DMS153 treated with DMSO at 0.1 percent for 48 hours (cell line): ENCODE results near the gene CLEC16A.
A peak's percentile ranks its signal among the peaks of the same experiment; 100 is the strongest.

Experiments
- DNase-seq: peaks from one replicate; lab custom pipeline; 2025; ENCODE audit not compliant: unreplicated experiment; lab: John Stamatoyannopoulos, UW

Gene CLEC16A

DNA sequence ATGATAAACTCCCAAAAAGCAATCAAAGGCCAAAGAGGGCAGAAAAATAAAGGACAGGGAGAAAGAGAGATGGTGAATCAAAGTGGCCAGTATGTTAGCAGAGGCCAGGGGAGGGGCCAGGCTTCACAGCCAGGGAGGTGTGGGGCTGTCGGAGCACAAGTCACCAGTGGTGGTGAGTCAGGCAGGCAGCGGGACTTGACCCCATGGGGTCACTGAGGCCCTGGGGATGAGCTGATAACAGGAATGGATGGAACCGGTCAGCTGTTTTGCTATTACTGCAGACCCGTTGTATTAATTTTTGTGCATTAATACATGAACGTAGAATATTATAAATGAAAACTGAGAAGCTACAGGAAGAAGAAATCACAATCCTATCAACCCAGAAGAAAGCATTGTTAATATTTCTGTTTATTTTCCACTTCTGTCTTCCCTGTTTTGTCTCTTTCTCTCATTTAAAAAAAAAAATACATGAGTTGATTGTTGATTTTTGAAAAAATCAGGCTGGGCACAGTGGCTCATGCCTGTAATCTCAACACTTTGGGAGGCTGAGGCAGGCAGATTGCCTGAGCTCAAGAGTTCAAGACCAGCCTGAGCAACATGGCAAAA lies 204.8 kb downstream of the CLEC16A start:
- no peak for DNase-seq

DNA sequence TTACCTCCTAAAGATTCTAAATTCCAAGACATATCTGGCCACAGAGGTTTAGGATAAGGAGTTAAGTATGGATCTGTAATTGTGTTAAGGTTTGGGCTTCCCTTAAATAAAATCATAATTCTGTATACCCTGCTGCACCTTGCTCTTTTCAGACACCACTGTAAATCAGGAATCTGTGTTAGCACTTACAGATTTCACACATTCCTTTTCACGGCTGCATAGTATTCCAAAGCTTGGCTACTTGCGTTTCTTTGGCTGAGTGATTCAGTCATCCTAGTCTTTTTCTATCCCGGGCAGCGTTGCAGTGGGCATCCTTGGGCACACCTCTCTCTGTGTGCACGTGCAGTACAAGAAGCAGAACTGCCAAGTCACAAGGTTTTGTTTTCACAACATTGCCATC lies 205.8 kb downstream of the CLEC16A start:
- DNase-seq: no peak

DNA sequence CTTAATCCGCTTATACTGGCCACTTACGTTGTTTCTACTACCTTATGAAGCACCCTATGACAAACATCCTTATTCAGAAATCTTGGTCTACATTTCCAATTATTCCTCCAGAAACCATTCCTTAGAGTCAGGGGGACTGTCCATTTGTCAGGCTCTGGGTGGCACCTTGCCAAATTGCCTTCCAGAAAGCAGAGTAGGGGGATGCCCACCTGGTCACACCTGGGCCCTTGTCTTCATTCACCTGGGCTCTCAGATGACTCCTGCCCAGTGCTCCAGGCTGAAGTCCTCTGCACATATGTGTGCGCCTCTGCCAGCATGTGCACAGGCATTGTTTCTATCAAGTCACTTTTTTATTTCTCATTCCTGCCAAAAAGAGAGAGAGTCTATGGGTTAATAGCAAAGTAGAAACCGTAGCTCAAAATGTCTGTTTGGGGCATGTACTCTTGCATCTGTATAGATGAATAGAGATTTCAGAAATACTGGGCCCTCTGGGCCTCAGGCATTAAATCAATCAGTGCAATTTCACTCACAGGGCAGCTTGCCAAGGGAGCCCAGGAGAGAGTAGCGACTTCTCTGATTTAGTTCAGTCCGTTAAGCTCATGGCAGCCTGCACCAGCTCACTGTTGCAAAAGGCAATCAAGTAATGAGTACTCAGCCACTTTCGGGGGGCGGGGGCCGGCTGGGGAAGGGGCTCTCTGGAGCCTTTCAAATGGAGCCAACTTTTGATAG lies 207.0 kb downstream of the CLEC16A start:
- DNase-seq: no peak

DNA sequence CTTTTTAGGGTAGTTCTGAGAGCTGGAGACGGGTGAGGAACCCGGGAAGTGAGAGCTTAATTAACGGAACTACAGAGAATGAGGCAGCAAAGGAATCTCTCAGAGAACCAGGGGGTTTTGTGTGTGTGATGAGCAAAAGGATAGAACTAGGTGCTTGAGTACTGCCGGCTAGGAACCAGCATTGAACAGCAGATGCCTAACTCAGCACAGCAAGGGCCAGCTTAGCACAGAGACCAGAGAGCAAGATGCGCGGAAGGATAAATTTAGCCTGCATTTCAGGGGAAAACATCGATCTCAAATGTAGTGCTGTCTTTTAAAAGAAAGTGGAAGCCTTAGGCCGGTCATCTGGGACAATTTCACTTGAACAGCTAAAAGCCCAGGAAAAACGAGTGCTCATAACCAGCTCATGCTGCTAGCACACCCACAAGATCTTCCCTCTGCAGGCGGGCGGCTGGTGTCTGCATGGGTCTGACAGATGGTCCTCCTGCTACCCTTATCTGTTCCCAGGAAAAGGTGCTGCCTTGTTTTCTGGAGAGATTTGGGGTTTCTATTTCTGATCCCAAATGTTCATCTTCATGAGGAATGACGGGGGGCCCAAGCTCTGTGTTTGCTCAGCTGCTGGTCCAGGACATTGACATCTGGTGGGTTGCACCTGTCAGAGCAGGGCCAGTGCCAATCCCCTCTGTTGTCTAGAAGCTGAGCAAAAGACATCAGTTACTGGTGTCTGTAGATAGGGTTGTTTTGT lies 207.7 kb downstream of the CLEC16A start:
- peak; percentile 41 for DNase-seq

DNA sequence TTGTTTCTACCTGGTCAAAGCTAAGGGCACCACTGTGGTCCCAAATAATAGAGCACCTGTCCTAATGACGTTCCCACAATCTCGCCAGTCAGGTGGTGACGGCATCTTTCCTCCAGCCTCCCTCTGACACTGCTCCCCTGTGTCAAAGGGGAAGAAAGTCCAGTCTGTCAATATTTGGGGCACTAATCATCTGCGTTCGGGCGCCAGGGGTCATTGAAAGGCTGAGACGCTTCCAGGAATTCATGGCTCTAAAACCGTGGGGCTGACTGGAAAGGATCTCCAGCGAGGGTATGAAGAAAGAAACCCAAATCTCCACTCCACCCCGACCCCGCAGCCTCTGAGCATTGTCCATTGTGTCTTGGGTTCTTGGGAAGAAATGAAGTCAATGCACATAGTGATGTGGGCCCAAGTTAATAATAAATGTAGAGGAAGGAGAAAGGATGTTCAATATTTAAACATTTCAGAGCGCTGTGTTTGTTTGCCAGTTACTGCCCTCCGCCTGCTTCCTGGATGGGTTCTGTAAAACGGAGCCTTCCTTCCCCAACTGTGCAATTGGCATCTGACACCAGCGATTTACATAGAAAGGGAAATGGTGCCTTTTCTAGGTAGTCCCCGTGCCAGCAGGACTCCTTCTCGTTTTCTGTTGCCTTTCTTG lies 208.4 kb downstream of the CLEC16A start:
- DNase-seq: peak; percentile 24

DNA sequence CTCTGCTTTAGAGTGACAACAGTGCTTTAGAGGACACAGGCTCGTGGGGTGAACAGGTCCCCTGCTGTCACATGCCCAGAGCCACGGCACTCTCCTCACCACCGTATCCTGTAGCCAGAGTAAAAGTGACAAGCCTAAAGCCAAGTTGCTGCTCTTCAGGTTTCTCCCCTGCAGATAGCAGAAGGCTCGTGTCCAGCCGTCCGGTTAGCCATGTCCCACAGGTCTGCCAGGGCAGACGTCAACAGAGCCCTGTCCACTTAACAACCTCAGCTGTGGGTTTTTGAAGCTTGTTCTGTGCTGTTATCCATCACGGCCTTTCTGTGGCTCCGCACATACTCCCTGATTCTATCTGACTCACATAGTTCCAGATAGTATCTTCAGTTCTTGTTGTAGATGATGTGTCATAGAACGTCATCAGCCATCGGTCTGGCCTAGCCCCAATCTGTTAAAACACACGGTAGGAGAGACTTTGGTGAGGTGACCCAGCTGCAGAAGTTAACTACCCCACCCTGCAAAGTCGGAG lies 211.0 kb downstream of the CLEC16A start:
- no peak for DNase-seq

DNA sequence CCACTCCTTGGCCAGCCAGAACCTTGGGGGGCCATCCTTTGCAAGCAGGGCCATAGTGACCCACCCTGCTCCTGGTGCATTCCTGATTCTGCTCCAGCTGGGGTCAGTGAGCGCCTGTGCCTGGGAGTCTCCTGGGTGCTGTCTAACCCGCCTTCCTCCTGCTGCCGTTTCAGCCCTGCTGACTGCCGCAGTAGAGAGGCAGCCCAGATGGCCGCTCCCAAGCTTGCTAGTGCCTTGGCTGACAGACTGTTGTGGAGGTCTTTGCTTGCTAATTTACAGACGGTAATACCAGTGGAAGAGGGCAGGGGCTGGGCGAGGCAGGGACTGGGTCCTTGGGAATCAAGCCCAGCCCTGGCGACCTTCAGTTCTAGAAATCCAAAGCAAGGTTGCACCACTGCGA lies 212.0 kb downstream of the CLEC16A start:
- no peak for DNase-seq

DNA sequence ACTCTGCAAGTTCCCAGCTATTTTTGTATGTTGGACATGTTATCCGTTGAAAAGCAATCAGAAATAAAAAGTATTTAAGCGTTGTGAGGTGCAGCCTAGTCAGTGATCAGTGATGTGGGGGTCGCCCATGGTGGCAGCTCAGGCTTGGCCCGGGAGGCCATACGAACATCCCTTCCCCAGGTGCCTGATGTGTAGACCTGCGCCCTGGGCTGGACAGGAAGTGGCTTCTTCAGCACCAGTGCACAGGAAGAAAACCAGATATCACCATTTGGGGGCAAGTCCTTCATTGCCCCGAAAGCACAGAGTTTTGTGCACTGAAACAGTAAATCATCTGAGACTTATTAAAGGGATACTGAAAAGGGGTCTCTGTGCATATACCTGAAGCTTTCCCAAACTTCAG lies 212.8 kb downstream of the CLEC16A start:
- no peak for DNase-seq

DNA sequence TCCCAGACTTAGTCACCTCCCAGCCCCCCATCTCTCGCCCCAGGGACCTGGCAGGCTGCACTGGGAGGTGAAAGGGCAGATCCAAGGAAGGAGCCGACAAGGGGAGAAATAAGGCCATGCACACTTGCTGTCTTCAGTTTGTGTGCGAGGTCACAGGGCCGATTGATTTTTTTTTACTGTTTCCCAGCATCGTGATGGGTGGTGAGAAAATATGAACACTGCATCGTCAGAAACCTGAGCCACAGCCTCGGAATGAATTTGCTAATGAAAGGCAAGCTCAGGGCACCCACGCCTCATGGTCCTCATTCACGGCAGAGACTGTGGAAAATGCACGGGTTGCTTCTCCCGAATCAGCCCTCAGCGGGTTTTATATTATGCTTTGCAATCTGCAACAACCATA lies 213.7 kb downstream of the CLEC16A start:
- no peak for DNase-seq

DNA sequence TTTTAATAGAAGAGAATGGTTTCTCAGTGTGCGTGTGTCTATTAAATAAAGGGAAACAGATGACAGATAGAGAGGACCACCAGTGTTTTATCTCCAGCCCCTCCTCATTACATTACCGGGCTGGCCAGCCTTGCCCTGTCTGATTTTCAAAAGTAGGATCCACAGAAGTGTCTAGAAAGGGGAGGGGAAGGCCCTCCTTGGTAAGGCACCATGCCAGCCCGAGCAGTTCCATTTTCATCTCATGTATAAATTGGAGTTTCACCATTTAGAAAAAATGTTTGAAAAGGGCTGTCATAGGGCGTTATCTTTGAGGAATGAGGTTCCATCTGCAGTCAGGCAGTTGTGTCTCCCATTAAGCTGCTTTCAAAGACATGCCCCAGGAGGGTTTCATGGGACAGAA lies 214.9 kb downstream of the CLEC16A start:
- no peak for DNase-seq

DNA sequence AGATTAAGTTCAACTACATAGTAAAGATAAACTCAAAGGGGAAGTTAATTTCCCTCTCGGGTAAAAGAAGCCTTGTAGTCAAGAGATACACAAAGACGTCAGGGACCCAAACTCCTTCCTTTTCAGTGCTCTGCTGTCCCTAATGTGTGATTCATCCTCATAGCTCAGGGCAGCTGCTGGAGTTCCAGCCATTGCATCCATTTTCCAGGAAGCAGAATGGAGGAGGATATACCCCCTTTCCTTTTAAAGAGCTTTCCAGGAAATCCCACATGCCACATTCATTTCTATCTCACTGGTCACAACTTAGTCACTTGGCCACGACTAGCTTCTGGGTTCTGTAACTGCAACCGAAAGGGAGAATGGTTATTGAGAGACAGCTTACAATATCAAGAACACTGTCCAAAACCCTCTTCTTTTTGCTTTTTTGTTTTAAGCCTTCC lies 216.3 kb downstream of the CLEC16A start:
- no peak for DNase-seq

DNA sequence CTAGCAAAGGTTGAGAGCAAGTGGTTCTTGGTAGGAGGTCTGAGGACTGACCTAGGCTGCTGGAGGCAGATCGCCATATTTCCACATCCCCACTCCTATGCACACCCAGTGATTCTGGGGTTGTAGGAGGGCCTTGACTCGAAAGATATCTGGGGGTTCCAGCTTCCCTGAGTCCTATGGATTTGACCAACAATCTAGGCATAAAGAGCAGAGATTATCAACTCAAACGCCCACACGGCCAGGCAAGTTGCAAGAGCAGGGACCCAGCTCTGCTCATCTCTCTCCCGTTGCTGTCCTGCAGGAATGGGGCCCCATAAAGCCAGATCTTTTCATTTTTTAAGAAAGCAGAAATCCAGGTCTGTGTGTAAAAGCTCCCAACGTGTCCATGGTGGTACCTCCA lies 217.1 kb downstream of the CLEC16A start:
- no peak for DNase-seq

DNA sequence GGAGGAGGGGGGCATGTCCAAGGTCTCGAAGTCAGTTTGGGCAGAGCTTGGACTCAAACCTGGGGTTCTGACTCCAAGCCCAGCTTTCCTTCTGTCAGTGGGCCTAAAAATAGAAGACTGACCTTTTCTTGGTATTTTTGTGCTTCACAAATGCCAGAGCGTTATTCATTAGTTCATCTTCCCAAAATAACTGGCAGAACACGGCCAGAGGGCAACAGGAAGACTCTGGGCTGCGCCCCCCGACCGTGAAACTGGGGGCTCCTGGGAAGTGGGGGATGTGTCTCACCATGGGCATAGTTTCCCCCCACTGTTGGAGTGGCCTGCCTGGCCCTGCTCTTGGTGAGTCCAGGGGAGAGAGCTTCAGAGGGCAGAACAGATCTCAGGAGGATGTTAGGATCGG lies 217.6 kb downstream of the CLEC16A start:
- no peak for DNase-seq

DNA sequence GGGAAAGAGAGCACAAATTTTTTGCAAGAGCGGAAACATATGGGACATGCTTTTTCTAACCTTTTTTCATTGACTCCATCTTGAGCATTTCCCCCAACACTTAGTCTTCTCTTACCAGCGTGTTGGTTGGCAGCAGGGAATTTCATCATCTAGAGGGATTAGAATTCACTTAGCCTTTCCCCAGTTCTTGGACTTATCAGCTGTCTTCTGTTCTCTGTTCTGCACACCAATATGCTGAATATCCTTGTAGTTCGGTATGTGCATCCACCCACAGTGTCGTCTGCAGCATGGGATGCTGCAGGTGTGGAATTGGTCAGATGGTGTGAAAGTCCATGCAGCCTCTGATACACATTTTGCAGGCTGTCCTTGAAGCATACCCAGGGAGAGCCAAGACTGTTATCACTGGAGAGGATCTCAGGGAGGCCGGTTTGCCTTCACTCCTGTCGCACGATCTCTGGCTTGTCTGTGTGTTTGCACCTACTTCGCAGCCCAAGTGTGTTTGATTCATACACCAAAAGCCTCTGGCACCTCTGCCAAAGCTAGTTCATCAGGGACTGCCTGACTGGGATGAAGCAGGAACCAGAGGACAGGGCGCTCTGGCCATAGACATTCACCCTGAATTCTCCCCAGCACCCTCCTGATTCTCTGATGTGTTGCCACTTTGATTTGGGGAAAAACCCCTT lies 218.4 kb downstream of the CLEC16A start:
- no peak for DNase-seq

DNA sequence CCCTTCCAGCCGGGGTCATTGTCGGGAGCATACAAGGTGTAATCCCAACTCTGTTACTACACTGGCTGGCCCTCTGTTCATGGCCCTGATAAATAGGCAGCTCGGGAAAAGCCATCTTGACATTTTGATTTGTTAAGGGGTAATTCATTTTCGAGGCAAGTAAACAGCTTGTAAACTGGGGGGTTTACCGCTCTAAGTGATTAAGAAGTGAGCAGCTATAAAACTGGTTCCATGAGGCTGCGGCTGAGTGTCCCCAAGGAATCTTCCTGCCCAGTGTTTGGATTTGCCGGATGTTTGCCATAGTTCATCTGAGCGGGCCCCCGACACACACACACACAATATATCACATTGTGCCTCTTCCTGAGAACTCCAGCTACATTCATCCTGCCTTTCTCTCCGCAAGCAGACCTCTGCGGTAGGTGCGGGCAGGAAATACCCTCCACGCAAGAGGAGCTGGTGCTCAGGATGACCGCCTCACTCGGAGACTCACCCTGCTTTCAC lies 219.4 kb downstream of the CLEC16A start:
- peak; percentile 79 for DNase-seq

DNA sequence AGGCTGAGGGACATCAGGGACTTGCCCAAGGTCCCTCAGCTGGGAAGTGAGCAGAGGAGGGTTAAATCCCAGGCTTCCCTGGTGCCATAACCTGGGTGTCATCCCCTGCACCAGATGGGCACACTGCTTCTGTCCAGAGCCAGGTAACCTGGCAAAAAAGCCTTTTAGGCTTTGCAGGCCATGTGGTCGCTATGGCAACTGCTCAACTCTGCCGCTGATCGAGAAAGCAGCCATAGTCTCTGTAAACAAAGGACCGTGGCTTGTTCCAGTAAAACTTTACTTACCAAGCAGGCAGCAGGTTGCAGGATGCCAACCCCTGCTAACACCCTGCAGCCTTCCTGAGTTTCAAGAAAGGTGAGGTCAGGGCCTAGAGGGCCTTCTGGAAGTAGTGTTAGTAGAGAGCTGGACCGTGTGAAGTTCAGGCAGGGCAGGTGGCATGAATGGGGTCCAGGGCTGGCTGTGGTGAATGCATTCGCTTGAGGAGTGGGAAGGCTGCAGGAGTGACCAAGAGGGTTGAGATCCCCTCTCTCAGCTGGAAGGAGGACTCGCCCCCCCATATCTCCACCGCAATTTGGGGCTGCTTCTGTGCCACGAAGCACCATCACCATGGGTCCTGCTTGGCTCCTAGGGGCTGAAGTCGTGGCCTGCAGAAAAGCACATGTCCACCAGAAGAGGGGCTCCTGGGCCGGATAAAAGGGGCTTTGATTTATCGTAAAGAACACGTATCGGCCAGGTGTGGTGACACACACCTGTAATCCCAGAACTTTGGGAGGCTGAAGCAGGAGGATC lies 220.3 kb downstream of the CLEC16A start:
- peak; percentile 20 for DNase-seq

DNA sequence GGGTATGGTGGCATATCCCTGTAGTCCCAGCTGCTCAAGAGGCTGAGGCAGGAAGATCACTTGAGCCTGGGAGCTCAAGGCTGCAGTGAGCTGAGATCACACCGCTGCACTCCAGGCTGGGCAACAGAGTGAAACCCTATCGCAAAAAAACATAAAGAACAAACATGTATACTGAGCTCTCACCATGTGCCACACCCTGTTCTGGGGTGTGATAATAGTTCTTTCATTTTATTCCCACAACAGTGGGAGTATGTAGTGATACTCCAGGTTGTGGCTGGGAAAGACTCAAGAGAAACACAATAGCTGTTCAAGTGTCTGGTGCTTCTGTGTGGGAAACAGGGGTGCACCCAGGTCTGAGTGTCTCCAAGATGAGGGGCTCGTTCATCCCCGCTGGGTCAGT lies 221.0 kb downstream of the CLEC16A start:
- DNase-seq: no peak

DNA sequence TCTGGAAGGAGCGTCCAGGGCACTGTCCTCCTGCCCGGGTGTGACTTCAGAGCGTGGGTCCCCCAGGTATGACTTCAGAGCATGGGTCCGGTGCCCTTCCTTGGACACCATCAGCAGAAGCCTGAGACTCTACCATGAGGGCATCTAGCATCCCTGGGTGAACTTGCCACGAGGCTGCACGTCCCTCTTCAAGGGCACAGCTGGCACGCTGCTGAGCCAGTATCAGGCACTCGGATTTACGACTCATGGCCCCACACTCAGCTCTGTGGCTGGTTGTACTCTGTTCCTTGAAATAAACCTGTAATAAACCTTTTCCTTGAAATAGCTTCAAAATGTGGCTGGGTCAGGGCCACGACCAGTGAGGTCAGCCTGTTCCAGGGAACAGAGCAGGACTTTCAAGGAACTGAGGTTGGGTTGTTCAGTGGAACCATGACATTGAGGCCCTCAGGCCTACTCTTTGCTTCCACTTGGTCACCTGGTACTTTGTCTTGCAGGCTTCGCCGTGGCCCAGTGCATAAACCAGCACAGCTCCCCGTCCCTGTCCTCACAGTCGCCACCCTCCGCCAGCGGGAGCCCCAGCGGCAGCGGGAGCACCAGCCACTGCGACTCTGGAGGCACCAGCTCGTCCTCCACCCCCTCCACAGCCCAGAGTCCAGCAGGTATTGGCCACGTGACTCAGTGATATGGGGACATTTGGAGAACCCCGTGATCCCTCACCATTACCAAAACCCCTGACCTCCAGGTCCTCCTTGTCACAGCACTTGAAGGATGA lies 221.7 kb downstream of the CLEC16A start:
- DNase-seq: no peak

DNA sequence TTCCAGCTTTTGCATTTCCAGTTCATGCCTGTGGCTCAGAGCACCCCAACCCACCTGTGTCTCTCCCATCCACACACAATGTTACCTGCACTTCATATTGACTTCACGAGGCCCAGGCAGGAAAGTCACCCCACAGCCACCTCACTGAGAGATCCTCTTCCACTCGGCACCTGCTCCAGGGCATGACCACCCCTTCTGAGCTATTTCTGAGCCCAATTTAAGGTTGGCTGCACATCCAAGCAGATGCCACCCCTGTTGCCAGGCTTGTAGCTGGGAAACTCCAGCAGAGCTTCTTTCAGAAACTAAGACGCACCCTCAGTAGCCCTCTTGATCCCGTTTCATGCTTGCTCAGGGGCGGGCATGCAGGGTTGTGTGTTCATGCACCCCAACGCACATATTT lies 223.2 kb downstream of the CLEC16A start:
- no peak for DNase-seq
